Measurements from ENCODE around the gene CELF2.

Gene CELF2

GRCh38 chr10:11004144-11005077, 13.3 kb upstream of the CELF2 start:
- DNase-seq: no peak

DNA sequence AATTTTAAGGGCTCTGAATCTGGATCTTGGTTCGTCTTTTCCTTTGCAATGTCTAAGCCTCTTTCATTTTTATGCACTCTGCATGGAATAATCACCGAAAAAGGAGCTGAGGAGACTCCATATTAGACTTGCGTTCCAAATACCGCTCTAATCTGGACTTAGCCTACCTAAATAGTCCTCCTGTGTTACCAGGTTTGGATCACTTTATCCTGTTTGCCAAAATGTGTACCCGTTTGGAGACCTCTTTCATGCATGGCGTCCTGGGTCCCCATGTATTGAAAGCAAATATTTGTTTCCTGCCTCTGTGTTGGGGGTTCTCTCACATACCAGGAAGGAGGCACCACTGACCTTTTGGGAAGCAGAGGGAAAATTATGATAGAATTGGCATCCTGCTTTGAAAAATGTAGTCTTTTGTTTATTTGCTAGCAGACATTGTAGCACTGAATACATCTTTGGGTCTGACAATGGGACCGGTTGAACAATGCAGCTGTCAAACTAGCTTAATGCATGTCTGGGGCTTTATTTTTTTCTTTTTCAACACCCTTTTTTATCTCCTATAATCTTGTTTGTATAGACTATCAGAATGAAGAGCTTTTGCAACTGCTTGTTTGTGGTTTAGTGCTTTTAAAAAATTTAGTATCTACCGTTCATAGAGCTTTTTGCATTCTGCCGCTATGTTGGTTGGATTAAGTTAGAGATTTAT, 11.8 kb upstream of the CELF2 start:
- DNase-seq: no peak

GRCh38 chr10:11006428-11006825, 11.2 kb upstream of the CELF2 start:
- no peak for DNase-seq

- DNase-seq: no peak
These were observed 10.1 kb upstream of the CELF2 start for GRCh38 chr10:11007476-11008020.

GRCh38 chr10:11009471-11010308, 8.0 kb upstream of the CELF2 start:
- no peak for DNase-seq

DNA sequence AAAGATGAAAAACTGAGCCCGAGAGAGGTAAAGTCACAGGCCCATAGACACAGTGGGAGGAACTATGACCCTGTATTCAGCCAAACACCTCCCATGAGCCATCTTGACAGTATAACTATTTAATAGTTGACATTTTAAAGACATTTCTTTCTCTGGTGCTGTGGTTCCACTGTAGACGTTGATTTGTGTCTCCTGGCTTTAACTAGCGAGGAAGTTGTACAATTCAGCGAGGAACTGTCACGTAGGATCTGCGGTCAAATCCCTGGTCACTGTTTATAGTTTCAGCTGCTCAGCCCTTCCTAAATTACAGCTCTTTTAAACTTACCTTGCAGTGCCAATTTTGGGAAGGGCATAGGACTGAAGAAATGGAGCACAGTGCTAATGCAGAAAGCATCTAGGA, 7.1 kb upstream of the CELF2 start:
- DNase-seq: no peak

GRCh38 chr10:11011436-11011835, 6.2 kb upstream of the CELF2 start:
- no peak for DNase-seq

GRCh38 chr10:11011984-11012383, 5.7 kb upstream of the CELF2 start:
- DNase-seq: no peak

GRCh38 chr10:11012421-11013295, 5.0 kb upstream of the CELF2 start:
- DNase-seq: no peak

DNA sequence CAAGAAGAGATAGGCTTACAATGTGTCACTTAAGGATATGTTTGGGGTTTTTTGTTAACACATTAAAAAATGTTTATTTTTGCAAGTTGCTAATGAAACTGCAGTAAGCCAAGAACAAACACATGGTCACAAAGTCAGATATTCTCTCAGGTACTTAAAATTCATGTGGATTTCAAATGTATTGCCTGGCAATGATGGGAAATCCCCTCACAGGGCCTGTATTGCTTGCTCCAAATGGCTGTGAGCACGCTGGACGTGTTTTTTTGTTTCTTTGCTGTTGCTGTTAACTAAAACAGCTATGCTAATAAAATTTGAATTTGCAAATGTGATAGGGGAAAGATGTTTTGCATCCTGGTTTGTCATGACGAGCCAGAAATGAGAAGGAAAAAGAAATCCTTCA, 3.8 kb upstream of the CELF2 start:
- no peak for DNase-seq

- DNase-seq: no peak
These were observed 2.8 kb upstream of the CELF2 start for GRCh38 chr10:11014671-11015445.

DNA sequence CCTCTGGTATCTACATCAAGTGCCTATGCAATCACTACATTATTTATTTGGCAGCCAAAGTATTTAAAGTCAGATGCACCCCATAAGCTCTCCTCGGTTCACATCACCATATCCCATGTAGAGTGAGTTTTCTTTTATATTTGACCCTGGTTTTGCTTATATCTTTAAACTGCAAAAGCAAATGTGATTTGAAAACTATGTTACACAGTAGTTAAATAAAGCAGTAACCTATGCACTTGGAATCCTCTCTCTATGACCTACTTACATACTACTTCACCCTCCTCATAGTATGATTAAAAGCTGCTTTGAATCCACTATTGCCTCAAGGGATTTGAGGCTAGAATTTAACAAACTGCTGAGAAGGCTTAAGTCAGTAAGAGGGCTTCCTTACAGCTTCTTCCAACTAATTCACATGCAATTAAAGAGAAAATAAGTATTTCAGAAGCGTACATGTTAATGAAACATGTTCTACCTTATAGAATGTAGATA, 2.2 kb upstream of the CELF2 start:
- DNase-seq: no peak

GRCh38 chr10:11017000-11017569, 587 bp upstream of the CELF2 start:
- no peak for DNase-seq

- DNase-seq: no peak
These were observed 765 bp downstream of the CELF2 start for GRCh38 chr10:11018432-11018841.

DNA sequence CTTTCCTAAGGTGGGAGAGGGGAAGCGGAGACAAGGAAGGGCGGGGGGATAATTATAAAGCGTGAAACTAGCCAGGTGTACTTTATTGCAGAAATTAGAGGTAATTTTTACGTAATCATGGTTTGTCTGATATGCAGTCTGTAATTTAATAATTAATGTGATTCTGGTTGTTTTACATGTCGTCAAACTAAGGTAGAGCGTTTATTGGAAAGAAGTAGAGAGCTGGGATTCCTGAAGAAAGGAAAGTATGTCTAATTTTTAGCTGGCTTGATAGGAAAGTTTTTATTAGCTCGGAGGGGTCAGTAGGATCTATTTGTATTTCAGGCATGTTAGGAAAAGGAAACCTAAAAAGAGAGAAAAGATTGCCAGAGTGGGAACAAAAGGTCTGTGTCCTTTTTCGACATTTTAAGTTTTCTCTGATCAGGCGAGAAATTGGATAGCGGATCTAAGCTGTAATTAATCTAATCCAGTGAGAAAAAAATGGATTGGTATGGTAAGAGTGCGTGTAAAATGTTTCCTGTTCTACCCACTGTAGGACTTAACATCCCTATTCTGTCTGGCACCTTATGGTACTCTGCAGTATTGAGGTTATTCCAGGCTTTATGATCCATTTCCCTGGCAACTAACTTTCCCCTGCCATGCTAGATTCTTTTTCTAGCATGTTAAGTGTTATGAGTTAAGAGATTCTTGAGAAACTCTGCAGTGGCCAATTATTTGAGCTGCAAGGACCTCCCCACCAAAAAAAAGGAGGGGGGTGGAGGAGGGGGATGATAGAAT, 1.4 kb downstream of the CELF2 start:
- DNase-seq: no peak

DNA sequence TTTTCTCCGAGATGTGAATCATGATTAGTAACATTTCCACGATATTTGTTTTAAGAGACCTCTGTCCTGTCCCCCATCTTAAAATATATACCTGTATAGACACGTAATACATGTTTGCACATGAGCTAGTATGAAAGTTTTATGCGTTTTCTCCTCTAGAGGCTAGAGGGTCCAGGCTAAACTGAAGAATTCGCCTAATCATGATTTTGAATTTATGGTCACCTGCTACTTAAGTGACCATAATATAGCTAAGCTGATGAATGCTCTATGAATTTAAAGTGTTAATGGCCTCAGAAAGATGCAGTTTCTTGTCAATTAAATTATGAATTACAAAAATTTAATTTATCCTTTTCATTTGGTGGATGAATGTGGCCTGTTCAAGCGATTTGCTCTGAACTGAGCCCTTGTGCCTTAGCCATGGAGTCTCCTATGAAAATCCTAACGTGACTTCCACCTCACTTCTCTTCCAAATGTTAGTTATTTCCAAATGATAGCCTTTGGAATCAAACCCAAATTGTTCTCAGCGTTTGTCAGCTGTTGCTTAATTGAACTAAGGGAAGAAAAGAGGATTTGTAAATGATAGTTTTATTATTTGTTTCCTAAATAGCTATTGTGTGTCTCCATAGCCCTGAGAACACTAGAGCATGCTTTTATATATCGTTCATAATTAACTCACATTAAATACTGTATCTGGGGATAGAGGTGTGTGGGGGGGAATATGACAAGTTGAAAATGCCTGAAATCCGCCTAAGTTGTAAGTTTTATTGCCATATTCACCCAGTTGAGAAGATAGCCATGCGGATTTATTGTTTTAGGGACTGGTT, 2.3 kb downstream of the CELF2 start:
- no peak for DNase-seq

- no peak for DNase-seq
These were observed 2.9 kb downstream of the CELF2 start for GRCh38 chr10:11020548-11020942.

DNA sequence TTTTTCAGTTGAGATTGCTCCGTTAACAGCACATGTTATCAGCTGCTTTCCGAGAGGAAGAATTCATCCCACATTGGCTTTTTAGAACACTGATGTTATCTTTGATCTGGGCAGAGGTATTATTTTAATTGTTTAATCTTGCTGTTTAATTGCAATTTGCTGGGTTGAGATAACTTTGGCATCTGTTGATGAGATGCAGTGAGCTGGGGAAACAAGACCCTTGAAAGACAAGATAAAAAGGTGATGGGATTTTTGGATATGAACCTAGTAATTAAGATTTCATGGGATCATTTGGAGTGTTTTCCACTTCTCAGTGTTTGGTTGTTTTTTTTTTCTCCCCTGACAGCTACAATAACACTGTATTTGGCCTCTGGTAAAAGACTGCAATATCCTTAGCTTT, 4.5 kb downstream of the CELF2 start:
- no peak for DNase-seq

Measured in NCI-H2029 (cell line).